GM19023 (cell line): ENCODE measurements around the gene C1orf115.
"Not testable (repeated sequence)": the region's sequence is repeated elsewhere in the genome, so short reads cannot be mapped to it uniquely, and the experiment has no call there.

Experiments used
- ATAC-seq: cut with Tn5 transposase; IDR thresholded peaks from one replicate; pipeline ENCODE4 v1.9.1; 2021; ENCODE audit warnings: mild to moderate bottlenecking, moderate library complexity; ENCODE audit not compliant: unreplicated experiment

The C1orf115 gene

GRCh38 chr1:220717800-220718640, 27.9 kb downstream of the C1orf115 start:
- peak; percentile 50 for ATAC-seq

- ATAC-seq: not testable (repeated sequence)
These were observed 31.1 kb downstream of the C1orf115 start for GRCh38 chr1:220721266-220721665.

- no peak for ATAC-seq
These were observed 36.5 kb downstream of the C1orf115 start for GRCh38 chr1:220726634-220727033.

- no peak for ATAC-seq
These were observed 37.4 kb downstream of the C1orf115 start for GRCh38 chr1:220727519-220727918.

GRCh38 chr1:220730486-220730885, 40.3 kb downstream of the C1orf115 start:
- ATAC-seq: no peak

GRCh38 chr1:220732137-220732536, 42.0 kb downstream of the C1orf115 start:
- no peak for ATAC-seq

- no peak for ATAC-seq
These were observed 42.5 kb downstream of the C1orf115 start for GRCh38 chr1:220732621-220733020.

- ATAC-seq: peak; percentile 88
These were observed 43.0 kb downstream of the C1orf115 start for GRCh38 chr1:220733086-220733601.

- no peak for ATAC-seq
These were observed 44.6 kb downstream of the C1orf115 start for GRCh38 chr1:220734571-220735326.

- not testable (repeated sequence) for ATAC-seq
These were observed 46.1 kb downstream of the C1orf115 start for GRCh38 chr1:220736283-220736682.

- ATAC-seq: no peak
These were observed 51.2 kb downstream of the C1orf115 start for GRCh38 chr1:220741349-220741748.

GRCh38 chr1:220741825-220742224, 51.7 kb downstream of the C1orf115 start:
- ATAC-seq: no peak

- no peak for ATAC-seq
These were observed 52.4 kb downstream of the C1orf115 start for GRCh38 chr1:220742520-220742919.

GRCh38 chr1:220746851-220747250, 56.7 kb downstream of the C1orf115 start:
- no peak for ATAC-seq

- peak; percentile 25 for ATAC-seq
These were observed 57.4 kb downstream of the C1orf115 start for GRCh38 chr1:220747437-220748088.

GRCh38 chr1:220748089-220748934, 58.1 kb downstream of the C1orf115 start, which contains the start of gene MTARC2:
Gene MTARC2, plus strand, starts transcription at chr1:220748322. Its CDS starts 210 bp downstream, at chr1:220748532.
- peak; percentile 96 for ATAC-seq
